Nephron progenitor cell (in vitro differentiated cells): ENCODE data around the gene REPIN1.

ENCODE experiments used
- DNase-seq: peaks from one replicate; pipeline ENCODE4 v3.0.0; 2021
- H3K27ac Mint-ChIP-seq: 2 replicates; pipeline ENCODE4 v1.8.0; 2021; ENCODE audit warnings: mild to moderate bottlenecking, moderate library complexity, mixed read lengths
- H3K27me3 Mint-ChIP-seq: 2 replicates; pipeline ENCODE4 v1.8.0; 2021; ENCODE audit warnings: mild to moderate bottlenecking, low read depth, mixed read lengths; ENCODE audit not compliant: poor library complexity
- H3K36me3 Mint-ChIP-seq: 2 replicates; pipeline ENCODE4 v1.8.0; 2021; ENCODE audit warnings: low read depth, mixed read lengths
- H3K4me1 Mint-ChIP-seq: 2 replicates; pipeline ENCODE4 v1.8.0; 2021; ENCODE audit warnings: mixed read lengths
- H3K4me3 Mint-ChIP-seq: 2 replicates; pipeline ENCODE4 v1.8.0; 2021; ENCODE audit warnings: mild to moderate bottlenecking, moderate library complexity, mixed read lengths
- H3K9me3 Mint-ChIP-seq: 2 replicates; pipeline ENCODE4 v1.8.0; 2021; ENCODE audit warnings: mild to moderate bottlenecking, moderate library complexity, mixed read lengths
- CTCF ChIP-seq: fragments of 200-600 bp; sonication (generic); IDR thresholded peaks from 2 replicates; pipeline ENCODE4 v1.5.0; 2021; ENCODE audit warnings: antibody characterized with exemption

Gene REPIN1

DNA sequence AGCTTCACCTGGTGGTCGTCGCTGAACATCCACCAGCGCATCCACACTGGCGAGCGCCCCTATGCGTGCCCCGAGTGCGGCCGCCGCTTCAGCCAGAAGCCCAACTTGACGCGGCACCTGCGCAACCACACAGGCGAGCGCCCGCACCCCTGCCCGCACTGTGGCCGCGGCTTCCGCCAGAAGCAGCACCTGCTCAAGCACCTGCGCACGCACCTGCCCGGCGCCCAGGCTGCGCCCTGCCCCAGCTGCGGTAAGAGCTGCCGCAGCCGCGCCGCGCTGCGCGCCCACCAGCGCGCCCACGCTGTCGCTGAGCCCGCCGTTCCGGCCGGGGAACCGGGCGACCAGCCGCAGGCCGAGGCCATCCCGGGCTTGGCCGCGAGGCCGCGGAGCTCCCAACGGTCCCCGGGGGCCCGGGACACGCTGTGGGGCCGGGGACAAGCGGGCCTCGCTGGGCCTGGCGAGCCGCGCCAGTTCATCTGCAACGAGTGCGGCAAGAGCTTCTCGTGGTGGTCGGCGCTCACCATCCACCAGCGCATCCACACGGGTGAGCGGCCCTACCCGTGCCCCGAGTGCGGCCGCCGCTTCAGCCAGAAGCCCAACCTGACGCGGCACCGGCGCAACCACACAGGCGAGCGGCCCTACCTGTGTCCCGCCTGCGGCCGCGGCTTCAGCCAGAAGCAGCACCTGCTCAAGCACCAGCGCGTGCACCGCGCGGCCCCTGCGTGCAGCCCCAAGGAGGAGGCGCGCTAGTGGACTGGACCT lies 28.9 kb downstream of the REPIN1 start:
- TF ChIP-seq CTCF, result no peak
- peaks cover 64% of the 10 kb centered on the region for H3K4me1 Mint-ChIP-seq
- H3K27ac Mint-ChIP-seq, result no peak overlapping the region
- no peak overlapping the region for H3K4me3 Mint-ChIP-seq
- no peaks in the 10 kb centered on the region for H3K9me3 Mint-ChIP-seq
- DNase-seq, result no peak
- no peaks in the 10 kb centered on the region for H3K27me3 Mint-ChIP-seq
- peaks cover 20% of the 10 kb centered on the region for H3K36me3 Mint-ChIP-seq

- Mint-ChIP-seq H3K4me1 (peaks cover 72% of the 10 kb centered on the region), H3K9me3 (no peaks in the 10 kb centered on the region), H3K36me3 (peaks cover 19% of the 10 kb centered on the region), H3K4me3 (no peak overlapping the region), H3K27me3 (no peaks in the 10 kb centered on the region), H3K27ac (peak overlapping the region; percentile 32)
- DNase-seq, result no peak
- TF ChIP-seq CTCF, result no peak
Observed at GRCh38 chr7:150398108-150398964, 29.7 kb downstream of the REPIN1 start.

GRCh38 chr7:150398965-150399320 lies 30.3 kb downstream of the REPIN1 start:
- DNase-seq, result no peak
- no peak for TF ChIP-seq CTCF
- no peaks in the 10 kb centered on the region for H3K27me3 Mint-ChIP-seq
- peak overlapping the region; percentile 43 for H3K4me3 Mint-ChIP-seq
- H3K9me3 Mint-ChIP-seq, result no peaks in the 10 kb centered on the region
- H3K36me3 Mint-ChIP-seq, result peaks cover 19% of the 10 kb centered on the region
- peaks cover 78% of the 10 kb centered on the region for H3K4me1 Mint-ChIP-seq
- H3K27ac Mint-ChIP-seq, result peak overlapping the region; percentile 79

DNA sequence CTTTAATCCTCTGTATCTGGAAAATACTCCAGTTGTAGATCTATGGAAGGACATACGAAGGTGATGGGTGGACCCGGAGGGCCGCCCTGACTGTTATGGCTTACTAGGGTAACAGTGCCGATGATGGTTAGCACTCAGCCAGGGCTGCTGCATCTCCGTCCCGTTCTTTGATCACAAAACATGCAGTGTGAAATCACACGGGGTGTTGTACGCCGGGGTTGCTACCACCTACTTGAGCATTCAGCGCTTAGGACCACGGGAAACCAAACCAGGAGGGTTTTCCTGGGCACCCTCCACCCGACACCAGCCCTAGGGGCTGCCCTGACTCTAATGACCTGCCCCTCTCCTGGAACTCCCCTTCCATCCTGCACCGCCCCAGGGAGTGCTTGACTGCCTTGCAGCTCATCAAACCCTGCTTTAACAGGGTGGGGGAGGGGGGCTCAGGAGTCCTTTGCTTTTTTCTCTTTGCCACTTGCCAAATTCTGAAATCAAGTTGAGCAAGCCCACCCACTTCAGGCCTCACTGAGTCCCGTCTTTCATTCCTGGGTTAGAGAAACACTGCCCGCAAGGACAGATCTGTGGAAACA lies 30.9 kb downstream of the REPIN1 start:
- Mint-ChIP-seq H3K36me3 (peaks cover 19% of the 10 kb centered on the region), H3K4me1 (peaks cover 79% of the 10 kb centered on the region), H3K4me3 (peak overlapping the region; percentile 50), H3K27ac (peak overlapping the region; percentile 32), H3K9me3 (no peaks in the 10 kb centered on the region), H3K27me3 (no peaks in the 10 kb centered on the region)
- TF ChIP-seq CTCF, result no peak
- peak; percentile 43 for DNase-seq

DNA sequence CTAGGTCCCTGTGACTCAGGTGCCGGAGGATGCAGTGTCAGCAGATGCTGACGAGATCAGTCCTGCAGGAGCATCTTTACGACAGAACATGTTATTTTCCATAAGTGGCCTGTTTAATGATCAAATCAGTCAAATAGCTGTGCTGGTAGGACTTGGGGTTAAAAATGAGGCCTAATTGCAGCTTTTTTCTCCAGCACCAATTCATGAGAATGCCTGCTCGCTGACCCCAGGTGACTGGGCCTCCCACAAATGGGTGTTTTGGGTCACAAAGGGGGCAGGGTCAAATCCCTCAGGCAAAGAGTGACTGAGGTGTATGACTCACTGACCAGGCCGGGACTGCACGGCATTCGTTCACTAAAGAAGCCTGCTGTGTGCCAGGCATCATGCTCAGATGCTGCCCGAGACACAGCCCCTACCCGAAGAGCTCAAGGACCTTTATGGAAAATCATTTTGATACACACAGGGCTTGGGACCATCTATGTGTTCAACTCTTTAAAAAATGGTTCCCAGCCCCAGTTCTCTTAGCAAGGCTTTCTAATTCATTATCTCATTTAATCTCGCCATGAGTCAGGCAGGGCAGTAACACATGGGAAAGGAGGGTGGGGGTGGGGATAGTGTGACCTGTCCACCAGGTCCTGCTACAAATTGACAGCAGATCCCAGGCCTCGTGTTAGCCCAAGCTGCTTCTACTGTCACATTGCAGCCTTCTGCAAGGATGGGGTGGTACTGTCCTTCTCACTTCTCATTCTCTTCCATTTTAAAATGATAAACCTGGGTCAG lies 31.6 kb downstream of the REPIN1 start:
- H3K27ac Mint-ChIP-seq, result peak overlapping the region; percentile 32

More for the DNA sequence above, 31.6 kb downstream of the REPIN1 start:
- H3K36me3 Mint-ChIP-seq, result peaks cover 19% of the 10 kb centered on the region
- no peak for DNase-seq
- H3K4me1 Mint-ChIP-seq, result peaks cover 79% of the 10 kb centered on the region
- H3K27me3 Mint-ChIP-seq, result no peaks in the 10 kb centered on the region
- peak overlapping the region; percentile 54 for H3K4me3 Mint-ChIP-seq
- no peaks in the 10 kb centered on the region for H3K9me3 Mint-ChIP-seq
- TF ChIP-seq CTCF, result no peak
